IMR-90 (cell line): ENCODE data around the gene GNG12.

Source experiments
- BHLHE40 ChIP-seq: fragments of 150-350 bp; IDR thresholded peaks from 2 replicates; pipeline ENCODE4 v1.6.1; 2016; ENCODE audit warnings: mild to moderate bottlenecking, low read depth, low read length
- CEBPB ChIP-seq: IDR thresholded peaks from 2 replicates; pipeline ENCODE4 v1.6.1; 2012; ENCODE audit warnings: low read depth, low read length, improper control_type of control experiment
- FOS ChIP-seq: fragments of 150-350 bp; IDR thresholded peaks from 2 replicates; pipeline ENCODE4 v1.6.1; 2016; ENCODE audit warnings: low read depth, low read length
- MAFK ChIP-seq: IDR thresholded peaks from 2 replicates; pipeline ENCODE4 v1.6.1; 2012; ENCODE audit warnings: low read depth, low read length, improper control_type of control experiment
- MAZ ChIP-seq: IDR thresholded peaks from 2 replicates; pipeline ENCODE4 v1.6.1; 2012; ENCODE audit warnings: low read depth, mild to moderate bottlenecking, low read length, improper control_type of control experiment, moderate library complexity, borderline replicate concordance
- MXI1 ChIP-seq: IDR thresholded peaks from 2 replicates; pipeline ENCODE4 v1.6.1; 2012; ENCODE audit warnings: low read depth, mild to moderate bottlenecking, low read length, moderate library complexity, borderline replicate concordance
- POLR2A ChIP-seq: IDR thresholded peaks from 2 replicates; pipeline ENCODE4 v1.6.1; 2012; ENCODE audit warnings: mild to moderate bottlenecking, low read depth, low read length
- RAD21 ChIP-seq: IDR thresholded peaks from 2 replicates; pipeline ENCODE4 v1.6.1; 2012; ENCODE audit warnings: low read length, improper control_type of control experiment
- RCOR1 ChIP-seq: IDR thresholded peaks from 2 replicates; pipeline ENCODE4 v1.6.1; 2012; ENCODE audit warnings: mild to moderate bottlenecking, low read length, improper control_type of control experiment; ENCODE audit not compliant: insufficient replicate concordance
- RFX5 ChIP-seq: IDR thresholded peaks from 2 replicates; pipeline ENCODE4 v1.8.0; 2012; ENCODE audit warnings: low read depth, mild to moderate bottlenecking, low read length, moderate library complexity
- SMC3 ChIP-seq: fragments of 150-350 bp; IDR thresholded peaks from 2 replicates; pipeline ENCODE4 v1.6.1; 2016; ENCODE audit warnings: low read depth, mild to moderate bottlenecking, antibody characterized with exemption, low read length, moderate library complexity
- TF ChIP-seq, protein P1 (sequence below): conservative IDR thresholded peaks from 2 replicates; pipeline ENCODE4 v1.5.1; 2012; ENCODE audit warnings: mild to moderate bottlenecking, low read depth, low read length, improper control_type of control experiment
- TF ChIP-seq, protein P2 (sequence below): fragments of 150-350 bp; IDR thresholded peaks from 2 replicates; pipeline ENCODE4 v1.6.1; 2017; ENCODE audit warnings: mild to moderate bottlenecking, antibody characterized with exemption, low read length, low read depth
- TF ChIP-seq, protein P3 (sequence below): fragments of 150-350 bp; IDR thresholded peaks from 2 replicates; pipeline ENCODE4 v1.6.1; 2016; ENCODE audit warnings: low read depth, mild to moderate bottlenecking, low read length, moderate library complexity, borderline replicate concordance

DNA sequence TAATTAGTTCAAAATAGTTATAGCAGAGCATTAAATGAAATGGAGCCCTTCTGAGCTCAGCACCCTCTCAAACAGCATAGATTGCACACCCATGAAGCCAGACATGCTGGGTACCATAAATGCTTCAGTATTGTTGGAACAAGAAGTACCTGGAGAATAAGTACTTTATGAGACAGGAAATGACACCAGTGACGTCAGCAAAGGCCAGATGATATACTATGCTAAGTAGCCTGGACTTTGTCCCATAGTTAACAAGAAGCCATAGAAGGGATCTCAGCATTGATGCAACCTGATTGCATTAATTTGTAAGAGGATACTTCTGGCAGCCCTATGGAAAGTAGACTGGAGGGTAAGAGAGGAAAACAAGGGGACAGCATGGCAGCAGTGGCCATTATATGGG, 164.6 kb downstream of the GNG12 start:
- TF ChIP-seq, protein P1, sequence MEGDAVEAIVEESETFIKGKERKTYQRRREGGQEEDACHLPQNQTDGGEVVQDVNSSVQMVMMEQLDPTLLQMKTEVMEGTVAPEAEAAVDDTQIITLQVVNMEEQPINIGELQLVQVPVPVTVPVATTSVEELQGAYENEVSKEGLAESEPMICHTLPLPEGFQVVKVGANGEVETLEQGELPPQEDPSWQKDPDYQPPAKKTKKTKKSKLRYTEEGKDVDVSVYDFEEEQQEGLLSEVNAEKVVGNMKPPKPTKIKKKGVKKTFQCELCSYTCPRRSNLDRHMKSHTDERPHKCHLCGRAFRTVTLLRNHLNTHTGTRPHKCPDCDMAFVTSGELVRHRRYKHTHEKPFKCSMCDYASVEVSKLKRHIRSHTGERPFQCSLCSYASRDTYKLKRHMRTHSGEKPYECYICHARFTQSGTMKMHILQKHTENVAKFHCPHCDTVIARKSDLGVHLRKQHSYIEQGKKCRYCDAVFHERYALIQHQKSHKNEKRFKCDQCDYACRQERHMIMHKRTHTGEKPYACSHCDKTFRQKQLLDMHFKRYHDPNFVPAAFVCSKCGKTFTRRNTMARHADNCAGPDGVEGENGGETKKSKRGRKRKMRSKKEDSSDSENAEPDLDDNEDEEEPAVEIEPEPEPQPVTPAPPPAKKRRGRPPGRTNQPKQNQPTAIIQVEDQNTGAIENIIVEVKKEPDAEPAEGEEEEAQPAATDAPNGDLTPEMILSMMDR, result no peak
- TF ChIP-seq CEBPB (no peak), RAD21 (no peak), RFX5 (no peak), POLR2A (no peak), MXI1 (no peak), MAFK (no peak), BHLHE40 (no peak), RCOR1 (no peak), MAZ (no peak), SMC3 (no peak), FOS (no peak)
- TF ChIP-seq, protein P2, sequence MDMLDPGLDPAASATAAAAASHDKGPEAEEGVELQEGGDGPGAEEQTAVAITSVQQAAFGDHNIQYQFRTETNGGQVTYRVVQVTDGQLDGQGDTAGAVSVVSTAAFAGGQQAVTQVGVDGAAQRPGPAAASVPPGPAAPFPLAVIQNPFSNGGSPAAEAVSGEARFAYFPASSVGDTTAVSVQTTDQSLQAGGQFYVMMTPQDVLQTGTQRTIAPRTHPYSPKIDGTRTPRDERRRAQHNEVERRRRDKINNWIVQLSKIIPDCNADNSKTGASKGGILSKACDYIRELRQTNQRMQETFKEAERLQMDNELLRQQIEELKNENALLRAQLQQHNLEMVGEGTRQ, result no peak
- TF ChIP-seq, protein P3, sequence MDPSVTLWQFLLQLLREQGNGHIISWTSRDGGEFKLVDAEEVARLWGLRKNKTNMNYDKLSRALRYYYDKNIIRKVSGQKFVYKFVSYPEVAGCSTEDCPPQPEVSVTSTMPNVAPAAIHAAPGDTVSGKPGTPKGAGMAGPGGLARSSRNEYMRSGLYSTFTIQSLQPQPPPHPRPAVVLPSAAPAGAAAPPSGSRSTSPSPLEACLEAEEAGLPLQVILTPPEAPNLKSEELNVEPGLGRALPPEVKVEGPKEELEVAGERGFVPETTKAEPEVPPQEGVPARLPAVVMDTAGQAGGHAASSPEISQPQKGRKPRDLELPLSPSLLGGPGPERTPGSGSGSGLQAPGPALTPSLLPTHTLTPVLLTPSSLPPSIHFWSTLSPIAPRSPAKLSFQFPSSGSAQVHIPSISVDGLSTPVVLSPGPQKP, result no peak
